GM12878 (cell line): ENCODE data around the gene BRINP3. TPM values are rescaled to one million over a fixed set of nuclear protein-coding genes. Genes with fewer than 3 reads are reported as not detected.

Experiments used
- ATAC-seq: fragments of 200-7000 bp; cut with Tn5 transposase; 3 replicates; pipeline ENCODE4 v1.9.1; 2020; ENCODE audit warnings: mild to moderate bottlenecking, moderate library complexity
- BruUV-seq: library from RNA; stranded (reverse); fragments of 400-500 nt; replicated peaks from 2 replicates; lab custom pipeline; 2021; lab: Mats Ljungman, UMichigan
- CTCF ChIA-PET: fragments of 300-600 bp; sonication (Branson Sonifier 250); formaldehyde crosslinking; extraction: SDS; loops from one replicate; lab custom pipeline; 2021; ENCODE audit warnings: inconsistent platforms; lab: Yijun Ruan, JAX
- POLR2A ChIA-PET: fragments of 350-600 bp; formaldehyde crosslinking; extraction: SDS; loops from one replicate; lab custom pipeline; 2021; ENCODE audit warnings: inconsistent platforms; lab: Charles Lee
- RAD21 ChIA-PET: fragments of 300-600 bp; sonication (Branson Sonifier 250); formaldehyde crosslinking; loops from one replicate; lab custom pipeline; 2023; ENCODE audit warnings: antibody characterized with exemption; ENCODE audit not compliant: unreplicated experiment; lab: Charles Lee
- SMC1A ChIA-PET: fragments of 300-600 bp; sonication (Branson Sonifier 250); formaldehyde crosslinking; loops from one replicate; lab custom pipeline; 2023; ENCODE audit not compliant: unreplicated experiment, uncharacterized antibody; lab: Charles Lee
- DNase-seq: peaks from one replicate; pipeline ENCODE4 v3.0.0-alpha.2; 2011; ENCODE audit warnings: low read depth, low spot score
- FAIRE-seq: peaks from 3 replicates; lab custom pipeline; 2011; peaks lifted over from hg19 to GRCh38; lab: Jason Lieb, UNC
- H2AFZ ChIP-seq: 2 replicates; pipeline ENCODE4 v1.6.0; 2011; ENCODE audit warnings: low read depth, low read length, control low read depth; ENCODE audit not compliant: control insufficient read depth
- H3K27ac ChIP-seq: 2 replicates; pipeline ENCODE4 v1.5.1; 2011; ENCODE audit warnings: control low read depth; ENCODE audit not compliant: control insufficient read depth, insufficient read depth
- H3K27me3 ChIP-seq, 2 experiments: replicated peaks in 1 of 2; 2 replicates each; pipeline versions ENCODE4 v1.6.0 to v1.6.1; 2011; ENCODE audit warnings: low read length in 1 of 2; ENCODE audit not compliant: control insufficient read depth in 2 of 2, insufficient read depth in 2 of 2
- H3K36me3 ChIP-seq, 2 experiments: 2 replicates each; pipeline ENCODE4 v1.5.1; 2011; ENCODE audit warnings: low read length in 1 of 2; ENCODE audit not compliant: control insufficient read depth in 2 of 2, insufficient read depth in 2 of 2
- H3K4me1 ChIP-seq: 2 replicates; pipeline ENCODE4 v1.6.1; 2011; ENCODE audit warnings: mild to moderate bottlenecking, low read length, moderate library complexity, mixed read lengths; ENCODE audit not compliant: control insufficient read depth, insufficient read depth
- H3K4me2 ChIP-seq: 2 replicates; pipeline ENCODE4 v1.6.0; 2011; ENCODE audit warnings: control low read depth; ENCODE audit not compliant: control insufficient read depth, insufficient read depth
- H3K4me3 ChIP-seq: fragments of 200-600 bp; sonication (generic); 2 replicates; pipeline ENCODE4 v1.5.1; 2016
- H3K79me2 ChIP-seq: 2 replicates; pipeline ENCODE4 v1.6.0; 2011; ENCODE audit warnings: low read length; ENCODE audit not compliant: control insufficient read depth, insufficient read depth
- H3K9ac ChIP-seq: 2 replicates; pipeline ENCODE4 v1.8.0; 2011; ENCODE audit warnings: low read length, control low read depth, mixed read lengths; ENCODE audit not compliant: control insufficient read depth, insufficient read depth
- H3K9me3 ChIP-seq: replicated peaks from 3 replicates; pipeline ENCODE4 v1.5.1; 2011; ENCODE audit warnings: mild to moderate bottlenecking, low read length; ENCODE audit not compliant: control insufficient read depth, insufficient read depth
- H4K20me1 ChIP-seq: 2 replicates; pipeline ENCODE4 v1.6.0; 2011; ENCODE audit not compliant: control insufficient read depth, insufficient read depth
- BHLHE40 ChIP-seq, 2 experiments: fragments of 450-650 bp in 1 of 2; IDR thresholded peaks; 2 replicates each; pipeline ENCODE4 v1.6.1; 2011 to 2017; ENCODE audit warnings: low read depth in 2 of 2, borderline replicate concordance in 1 of 2, improper control_type of control experiment in 1 of 2, low read length in 1 of 2, mild to moderate bottlenecking in 1 of 2
- CEBPB ChIP-seq, 2 experiments: fragments of 150-350 bp in 1 of 2; IDR thresholded peaks; 2 replicates each; pipeline ENCODE4 v1.6.1; 2012 to 2014; ENCODE audit warnings: low read depth in 2 of 2, low read length in 2 of 2, borderline replicate concordance in 1 of 2, inconsistent platforms in 1 of 2
- CREB1 ChIP-seq: IDR thresholded peaks from 2 replicates; pipeline ENCODE4 v1.6.1; 2012; ENCODE audit warnings: low read depth, mild to moderate bottlenecking, inconsistent platforms
- EP300 ChIP-seq, 2 experiments: fragments of 150-350 bp in 1 of 2; IDR thresholded peaks; 2 replicates each; pipeline ENCODE4 v1.6.1; 2011 to 2012; ENCODE audit warnings: low read depth in 2 of 2, low read length in 2 of 2, borderline replicate concordance in 1 of 2, improper control_type of control experiment in 1 of 2, inconsistent platforms in 1 of 2; ENCODE audit not compliant: control insufficient read depth in 1 of 2
- IKZF2 ChIP-seq, 2 experiments: fragments of 450-650 bp; IDR thresholded peaks; 2 replicates each; pipeline ENCODE4 v1.6.1; 2017; ENCODE audit warnings: mild to moderate bottlenecking in 2 of 2, moderate library complexity in 2 of 2
- JUND ChIP-seq: IDR thresholded peaks from 2 replicates; pipeline ENCODE4 v1.6.1; 2012; ENCODE audit warnings: low read depth, mild to moderate bottlenecking, low read length, improper control_type of control experiment, moderate library complexity
- MLLT1 ChIP-seq: fragments of 450-650 bp; IDR thresholded peaks from 2 replicates; pipeline ENCODE4 v1.6.1; 2016; ENCODE audit warnings: mild to moderate bottlenecking
- MTA2 ChIP-seq: fragments of 450-650 bp; IDR thresholded peaks from 2 replicates; pipeline ENCODE4 v1.6.1; 2016; ENCODE audit warnings: low read depth, mild to moderate bottlenecking, moderate library complexity
- POLR2AphosphoS5 ChIP-seq: IDR thresholded peaks from 2 replicates; pipeline ENCODE4 v1.6.1; 2011; ENCODE audit warnings: mild to moderate bottlenecking, low read length, inconsistent platforms
- RB1 ChIP-seq: fragments of 450-650 bp; formaldehyde crosslinking; IDR thresholded peaks from 2 replicates; pipeline ENCODE4 v1.6.1; 2017; ENCODE audit warnings: mild to moderate bottlenecking, borderline replicate concordance
- SREBF2 ChIP-seq: IDR thresholded peaks from 2 replicates; pipeline ENCODE4 v1.6.1; 2012; ENCODE audit warnings: mild to moderate bottlenecking, low read length
- STAT3 ChIP-seq: IDR thresholded peaks from 2 replicates; pipeline ENCODE4 v1.6.1; 2011; ENCODE audit warnings: low read depth, low read length, improper control_type of control experiment
- ZNF207 ChIP-seq: fragments of 450-650 bp; IDR thresholded peaks from 2 replicates; pipeline ENCODE4 v1.6.1; 2014; ENCODE audit warnings: antibody characterized with exemption, mild to moderate bottlenecking, borderline replicate concordance
- WGBS: methylation state at CpG from one replicate; pipeline ENCODE4 v1.1.6; 2016; ENCODE audit warnings: low lambda C conversion rate; ENCODE audit not compliant: insufficient replicate concordance, insufficient coverage; ENCODE audit errors: missing lambda C conversion rate; 5-methylcytosine and 5-hydroxymethylcytosine counted together
- in situ Hi-C: fragments of 300-500 bp; cut with MboI; formaldehyde crosslinking; loops from 9 replicates; pipeline ENCODE4 v1.14.3; 2018; ENCODE audit warnings: mixed read lengths
- intact Hi-C: fragments of 100-400 bp; cut with micrococcal nuclease; formaldehyde crosslinking; loops from one replicate; pipeline ENCODE4 v1.14.2; 2022; ENCODE audit not compliant: unreplicated experiment
- polyA plus RNA-seq, 11 experiments: library from polyadenylated mRNA; depleted of rRNA in 4 of 11; unstranded in 6 of 11; stranded (reverse) in 5 of 11; fragments of >200 nt; fragmentation: Nextera tagmentation in 4 of 11; fragmentation: Illumina TruSeq in 1 of 11; extraction: Ambion mirVana in 4 of 11; extraction: Trizol in 1 of 11; gene quantifications; 1 replicate in 1 of 11; 2 replicates in 10 of 11; pipeline versions ENCODE4 v1.2.1 to v1.2.3, GENCODE V29; 2011 to 2016; ENCODE audit warnings: inconsistent platforms in 2 of 11, missing spikeins in 2 of 11, low read depth in 1 of 11
- total RNA-seq, 4 experiments: library from RNA; depleted of rRNA in 3 of 4; stranded (reverse); fragments of >200 nt in 3 of 4; fragmentation: Illumina TruSeq in 1 of 4; extraction: Trizol in 1 of 4; gene quantifications; 2 replicates each; pipeline versions ENCODE4 v1.2.1 to v1.2.3, GENCODE V29; 2013 to 2021
- TF ChIP-seq, protein P1 (sequence below): IDR thresholded peaks from 2 replicates; pipeline ENCODE4 v1.6.1; 2012; ENCODE audit warnings: low read depth, low read length, improper control_type of control experiment
- TF ChIP-seq, protein P2 (sequence below): IDR thresholded peaks from 2 replicates; pipeline ENCODE4 v1.6.1; 2012; ENCODE audit warnings: low read length, inconsistent platforms

Gene BRINP3
- total and polyA plus RNA-seq, 10 of the 15 experiments (the other 5 are each of a cell fraction or from before 2014, with no cell fraction given), result under 0.01 TPM; not detected in 9

DNA sequence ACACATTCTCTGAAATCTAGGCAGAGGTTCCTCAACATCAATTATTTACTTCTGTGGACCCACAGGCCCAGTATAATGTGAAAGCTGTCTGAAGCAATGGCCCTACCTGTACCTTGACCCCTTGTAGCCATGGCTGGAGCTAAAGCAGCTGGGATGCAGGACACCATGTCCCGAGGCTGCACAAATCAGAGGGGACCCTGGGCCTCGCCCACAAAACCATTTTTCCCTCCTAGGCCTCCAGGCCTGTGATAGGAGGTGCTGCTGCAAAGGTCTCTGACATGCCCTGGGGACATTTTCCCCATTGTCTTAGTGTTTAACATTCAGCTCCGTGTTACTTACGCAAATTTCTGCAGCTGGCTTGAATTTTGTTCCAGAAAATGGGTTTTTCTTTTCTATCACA is 110.5 kb downstream of the BRINP3 start:
- H3K27me3 ChIP-seq, result no peaks in the 10 kb centered on the region
- no peaks in the 10 kb centered on the region for H3K36me3 ChIP-seq
- TF ChIP-seq SREBF2 (no peak), STAT3 (no peak), CREB1 (no peak), BHLHE40 (IDR thresholded peaks at IDR 0.05; ENCODE audit: borderline replicate concordance in 1 of 2, low read depth in 2 of 2, low read length in 1 of 2) (no peak), IKZF2 (IDR thresholded peaks at IDR 0.05) (no peak)
- no peak overlapping the region for H3K9ac ChIP-seq
- H3K27ac ChIP-seq, result no peak overlapping the region
- POLR2A ChIA-PET, result no interaction called here
- H3K9me3 ChIP-seq, result no peaks in the 10 kb centered on the region; the same call in 2 of the 3 replicates
- no TSS peak for BruUV-seq
- WGBS, result 23% methylated on average over 4 of the region's 4 CpGs
- FAIRE-seq, result no peak
- H3K4me2 ChIP-seq, result no peak overlapping the region
- intact Hi-C loops (no loop called here), in situ Hi-C loops (no loop called here)
- CTCF ChIA-PET, result no interaction called here
- no peak for ATAC-seq
- SMC1A ChIA-PET, result no interaction called here
- no peaks in the 10 kb centered on the region for H3K79me2 ChIP-seq
- H4K20me1 ChIP-seq, result no peaks in the 10 kb centered on the region
- no peaks in the 10 kb centered on the region for H3K4me1 ChIP-seq
- no peak overlapping the region for H2AFZ ChIP-seq
- H3K4me3 ChIP-seq, result no peak overlapping the region
- DNase-seq, result no peak
- RAD21 ChIA-PET, result no interaction called here

GRCh38 chr1:190365283-190365682 is 112.4 kb downstream of the BRINP3 start:
- Histone ChIP-seq H3K27ac (no peak overlapping the region), H2AFZ (no peak overlapping the region), H3K36me3 (no peaks in the 10 kb centered on the region), H3K4me1 (no peaks in the 10 kb centered on the region), H3K4me2 (no peak overlapping the region), H4K20me1 (no peaks in the 10 kb centered on the region), H3K79me2 (no peaks in the 10 kb centered on the region), H3K4me3 (no peak overlapping the region), H3K9me3 (no peaks in the 10 kb centered on the region; the same call in 2 of the 3 replicates), H3K27me3 (no peaks in the 10 kb centered on the region), H3K9ac (no peak overlapping the region)
- in situ Hi-C loops, result no loop called here
- no TSS peak for BruUV-seq
- intact Hi-C loops, result no loop called here
- DNase-seq, result no peak
- TF ChIP-seq JUND, result no peak
- TF ChIP-seq EP300 (IDR thresholded peaks at IDR 0.05; ENCODE audit: borderline replicate concordance in 1 of 2, control insufficient read depth in 1 of 2, low read depth in 2 of 2, low read length in 2 of 2), result no peak
- no peak for TF ChIP-seq RB1
- TF ChIP-seq, protein P1, sequence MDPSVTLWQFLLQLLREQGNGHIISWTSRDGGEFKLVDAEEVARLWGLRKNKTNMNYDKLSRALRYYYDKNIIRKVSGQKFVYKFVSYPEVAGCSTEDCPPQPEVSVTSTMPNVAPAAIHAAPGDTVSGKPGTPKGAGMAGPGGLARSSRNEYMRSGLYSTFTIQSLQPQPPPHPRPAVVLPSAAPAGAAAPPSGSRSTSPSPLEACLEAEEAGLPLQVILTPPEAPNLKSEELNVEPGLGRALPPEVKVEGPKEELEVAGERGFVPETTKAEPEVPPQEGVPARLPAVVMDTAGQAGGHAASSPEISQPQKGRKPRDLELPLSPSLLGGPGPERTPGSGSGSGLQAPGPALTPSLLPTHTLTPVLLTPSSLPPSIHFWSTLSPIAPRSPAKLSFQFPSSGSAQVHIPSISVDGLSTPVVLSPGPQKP, result no peak
- TF ChIP-seq CEBPB (IDR thresholded peaks at IDR 0.05; ENCODE audit: borderline replicate concordance in 1 of 2, low read depth in 2 of 2, low read length in 2 of 2), result no peak
- TF ChIP-seq, protein P2, sequence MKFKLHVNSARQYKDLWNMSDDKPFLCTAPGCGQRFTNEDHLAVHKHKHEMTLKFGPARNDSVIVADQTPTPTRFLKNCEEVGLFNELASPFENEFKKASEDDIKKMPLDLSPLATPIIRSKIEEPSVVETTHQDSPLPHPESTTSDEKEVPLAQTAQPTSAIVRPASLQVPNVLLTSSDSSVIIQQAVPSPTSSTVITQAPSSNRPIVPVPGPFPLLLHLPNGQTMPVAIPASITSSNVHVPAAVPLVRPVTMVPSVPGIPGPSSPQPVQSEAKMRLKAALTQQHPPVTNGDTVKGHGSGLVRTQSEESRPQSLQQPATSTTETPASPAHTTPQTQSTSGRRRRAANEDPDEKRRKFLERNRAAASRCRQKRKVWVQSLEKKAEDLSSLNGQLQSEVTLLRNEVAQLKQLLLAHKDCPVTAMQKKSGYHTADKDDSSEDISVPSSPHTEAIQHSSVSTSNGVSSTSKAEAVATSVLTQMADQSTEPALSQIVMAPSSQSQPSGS, result no peak
- TF ChIP-seq MLLT1, result no peak
- no peak for TF ChIP-seq MTA2
- TF ChIP-seq POLR2AphosphoS5, result no peak
- no peak for TF ChIP-seq ZNF207
- ATAC-seq, result no peak
- FAIRE-seq, result no peak
- RAD21 ChIA-PET, result no interaction called here
- POLR2A ChIA-PET, result no interaction called here
- SMC1A ChIA-PET, result no interaction called here
- 47% methylated on average over 1 of the region's 1 CpG for WGBS
- CTCF ChIA-PET, result interaction anchor here (0.6 kb wide), 1 partner anchor 7 kb away, joined by 3 read pairs; no protein-coding TSS in a partner anchor
